ENCODE measurements around the gene YTHDF1. TPM values are rescaled to one million over a fixed set of nuclear protein-coding genes. Genes with fewer than 3 reads are reported as not detected.

Gene YTHDF1
- total and polyA plus RNA-seq, 2 experiments from 2014 or later = 35.9 to 57.4 TPM

GRCh38 chr20:63189846-63190559 is 25.9 kb downstream of the YTHDF1 start:
- Histone ChIP-seq H2AFZ (no peak overlapping the region), H3K79me2 (no peaks in the 10 kb centered on the region), H3K4me1 (ENCODE audit: insufficient read depth) (peaks cover 3% of the 10 kb centered on the region), H3K9me2 (replicated peaks; ENCODE audit: insufficient read depth) (no peaks in the 10 kb centered on the region), H4K20me1 (ENCODE audit: insufficient read depth, poor library complexity, severe bottlenecking) (peaks cover 7% of the 10 kb centered on the region), H3K27me3 (no peaks in the 10 kb centered on the region), H3K9me3 (ENCODE audit: low read depth) (no peaks in the 10 kb centered on the region), H3K4me3 (no peak overlapping the region), H3K36me3 (replicated peaks; ENCODE audit: insufficient read depth, low read depth) (no peaks in the 10 kb centered on the region), H3K27ac (no peak overlapping the region), H3K4me2 (no peak overlapping the region)
- no peak for DNase-seq (ENCODE audit: low spot score)
- no peak for TF ChIP-seq EZH2 (IDR thresholded peaks at IDR 0.05; ENCODE audit: borderline replicate concordance)
- TF ChIP-seq, protein P1, sequence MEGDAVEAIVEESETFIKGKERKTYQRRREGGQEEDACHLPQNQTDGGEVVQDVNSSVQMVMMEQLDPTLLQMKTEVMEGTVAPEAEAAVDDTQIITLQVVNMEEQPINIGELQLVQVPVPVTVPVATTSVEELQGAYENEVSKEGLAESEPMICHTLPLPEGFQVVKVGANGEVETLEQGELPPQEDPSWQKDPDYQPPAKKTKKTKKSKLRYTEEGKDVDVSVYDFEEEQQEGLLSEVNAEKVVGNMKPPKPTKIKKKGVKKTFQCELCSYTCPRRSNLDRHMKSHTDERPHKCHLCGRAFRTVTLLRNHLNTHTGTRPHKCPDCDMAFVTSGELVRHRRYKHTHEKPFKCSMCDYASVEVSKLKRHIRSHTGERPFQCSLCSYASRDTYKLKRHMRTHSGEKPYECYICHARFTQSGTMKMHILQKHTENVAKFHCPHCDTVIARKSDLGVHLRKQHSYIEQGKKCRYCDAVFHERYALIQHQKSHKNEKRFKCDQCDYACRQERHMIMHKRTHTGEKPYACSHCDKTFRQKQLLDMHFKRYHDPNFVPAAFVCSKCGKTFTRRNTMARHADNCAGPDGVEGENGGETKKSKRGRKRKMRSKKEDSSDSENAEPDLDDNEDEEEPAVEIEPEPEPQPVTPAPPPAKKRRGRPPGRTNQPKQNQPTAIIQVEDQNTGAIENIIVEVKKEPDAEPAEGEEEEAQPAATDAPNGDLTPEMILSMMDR (IDR thresholded peaks at IDR 0.05; ENCODE audit: poor library complexity) = no peak
- TF ChIP-seq EZH2phosphoT487 (IDR thresholded peaks at IDR 0.05; ENCODE audit: low read depth, severe bottlenecking, unreplicated experiment) = no peak
- 96% methylated on average over 17 of the region's 17 CpGs for WGBS (ENCODE audit: low lambda C conversion rate, missing lambda C conversion rate)

DNA sequence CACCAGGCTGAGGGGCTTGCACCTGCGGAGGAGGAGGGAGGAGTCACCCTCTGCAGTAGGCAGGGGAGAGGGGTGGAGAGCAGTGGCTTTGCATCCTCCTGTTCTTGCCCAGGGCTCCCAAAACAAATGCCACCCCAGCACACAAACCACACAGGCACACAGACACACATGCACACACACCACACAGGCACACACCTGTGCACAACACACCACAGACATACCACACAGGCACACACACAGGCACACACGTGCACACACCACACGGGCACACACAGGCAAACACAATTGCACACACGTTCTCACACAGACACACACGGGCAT is 26.6 kb downstream of the YTHDF1 start:
- Histone ChIP-seq H3K4me2 (no peak overlapping the region), H3K36me3 (replicated peaks; ENCODE audit: insufficient read depth, low read depth) (no peaks in the 10 kb centered on the region), H3K79me2 (no peaks in the 10 kb centered on the region), H3K27ac (no peak overlapping the region), H3K9me3 (ENCODE audit: low read depth) (no peaks in the 10 kb centered on the region), H4K20me1 (ENCODE audit: insufficient read depth, poor library complexity, severe bottlenecking) (no peaks in the 10 kb centered on the region), H3K27me3 (no peaks in the 10 kb centered on the region), H3K4me3 (no peak overlapping the region), H2AFZ (no peak overlapping the region), H3K9me2 (replicated peaks; ENCODE audit: insufficient read depth) (no peaks in the 10 kb centered on the region), H3K4me1 (ENCODE audit: insufficient read depth) (no peaks in the 10 kb centered on the region)
- 88% methylated on average over 5 of the region's 5 CpGs for WGBS (ENCODE audit: low lambda C conversion rate, missing lambda C conversion rate)
- no peak for DNase-seq (ENCODE audit: low spot score)
- TF ChIP-seq EZH2 (IDR thresholded peaks at IDR 0.05; ENCODE audit: borderline replicate concordance) = no peak
- TF ChIP-seq, protein P1 (IDR thresholded peaks at IDR 0.05; ENCODE audit: poor library complexity) = no peak
- TF ChIP-seq EZH2phosphoT487 (IDR thresholded peaks at IDR 0.05; ENCODE audit: low read depth, severe bottlenecking, unreplicated experiment) = no peak

DNA sequence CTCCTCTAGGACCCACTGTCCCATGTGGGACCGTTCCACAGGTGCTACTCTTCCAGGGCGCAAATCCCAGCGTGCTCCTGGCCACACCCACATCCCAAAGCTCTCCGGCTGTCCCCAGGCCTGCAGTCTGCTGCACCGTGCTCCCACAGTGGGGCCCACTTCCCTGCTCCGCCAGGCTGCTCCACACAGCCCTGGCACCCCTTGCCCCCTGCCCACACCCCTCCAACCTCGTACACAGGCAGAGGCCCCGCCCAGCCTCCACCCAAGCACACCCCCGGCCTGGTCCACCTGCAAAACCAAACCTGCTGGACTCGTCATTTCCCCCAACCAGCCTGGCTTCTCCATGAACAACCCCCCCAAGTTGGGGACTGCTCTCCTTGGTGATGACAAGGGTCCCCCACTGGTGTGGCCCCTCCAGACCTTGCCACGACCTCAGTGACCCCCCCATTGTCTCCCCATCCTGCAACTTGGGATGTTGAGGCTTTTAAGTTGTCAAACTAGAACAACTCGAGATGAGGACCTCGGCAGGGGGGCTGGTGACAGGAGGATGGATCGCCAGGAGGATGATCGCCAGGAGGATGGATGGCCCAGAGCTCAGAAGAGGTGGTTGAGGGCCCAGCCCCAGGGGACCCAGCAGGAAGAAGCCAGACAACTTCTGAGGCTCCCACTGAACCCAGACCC is 27.1 kb downstream of the YTHDF1 start:
- TF ChIP-seq, protein P1 (IDR thresholded peaks at IDR 0.05; ENCODE audit: poor library complexity) = no peak
- no peak for TF ChIP-seq EZH2phosphoT487 (IDR thresholded peaks at IDR 0.05; ENCODE audit: low read depth, severe bottlenecking, unreplicated experiment)
- no peak for TF ChIP-seq EZH2 (IDR thresholded peaks at IDR 0.05; ENCODE audit: borderline replicate concordance)
- WGBS (ENCODE audit: low lambda C conversion rate, missing lambda C conversion rate) = 75% methylated on average over 14 of the region's 15 CpGs

More for the DNA sequence above, 27.1 kb downstream of the YTHDF1 start:
- Histone ChIP-seq H3K9me3 (ENCODE audit: low read depth) (no peaks in the 10 kb centered on the region), H2AFZ (no peak overlapping the region), H3K4me2 (no peak overlapping the region), H3K79me2 (no peaks in the 10 kb centered on the region), H3K27me3 (no peaks in the 10 kb centered on the region), H4K20me1 (ENCODE audit: insufficient read depth, poor library complexity, severe bottlenecking) (no peaks in the 10 kb centered on the region), H3K9me2 (replicated peaks; ENCODE audit: insufficient read depth) (no peaks in the 10 kb centered on the region), H3K4me3 (no peak overlapping the region), H3K4me1 (ENCODE audit: insufficient read depth) (no peaks in the 10 kb centered on the region), H3K27ac (no peak overlapping the region), H3K36me3 (replicated peaks; ENCODE audit: insufficient read depth, low read depth) (no peaks in the 10 kb centered on the region)
- DNase-seq (ENCODE audit: low spot score) = no peak

Data from hepatocyte (in vitro differentiated cells).